Measurements from ENCODE around the gene CALD1.

CALD1 gene

GRCh38 chr7:134870156-134870555 is 90.7 kb downstream of the CALD1 start:
- DNase-seq, result no peak

GRCh38 chr7:134870781-134871180 is 91.3 kb downstream of the CALD1 start:
- no peak for DNase-seq

DNA sequence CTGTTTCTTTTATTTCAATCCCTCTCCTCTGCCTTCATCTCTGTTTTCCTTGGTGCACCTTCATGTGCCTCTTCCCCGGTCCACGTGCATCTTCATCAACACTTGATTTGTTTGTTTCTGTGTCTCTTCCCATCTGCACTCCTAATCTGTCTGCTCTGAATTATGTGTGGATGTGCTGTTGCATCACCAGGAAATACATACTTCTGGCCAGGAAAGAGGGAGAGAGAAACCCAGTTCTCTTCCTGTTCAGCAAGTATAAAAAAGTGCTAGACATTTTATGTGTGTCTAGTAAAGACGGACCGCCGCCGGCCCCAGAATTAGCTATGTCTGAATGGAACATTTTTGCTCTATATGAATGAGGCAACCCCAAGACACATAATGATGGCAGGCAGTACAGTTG is 93.8 kb downstream of the CALD1 start:
- DNase-seq, result no peak

- no peak for DNase-seq
Observed at GRCh38 chr7:134874407-134874806, 95.0 kb downstream of the CALD1 start.

DNA sequence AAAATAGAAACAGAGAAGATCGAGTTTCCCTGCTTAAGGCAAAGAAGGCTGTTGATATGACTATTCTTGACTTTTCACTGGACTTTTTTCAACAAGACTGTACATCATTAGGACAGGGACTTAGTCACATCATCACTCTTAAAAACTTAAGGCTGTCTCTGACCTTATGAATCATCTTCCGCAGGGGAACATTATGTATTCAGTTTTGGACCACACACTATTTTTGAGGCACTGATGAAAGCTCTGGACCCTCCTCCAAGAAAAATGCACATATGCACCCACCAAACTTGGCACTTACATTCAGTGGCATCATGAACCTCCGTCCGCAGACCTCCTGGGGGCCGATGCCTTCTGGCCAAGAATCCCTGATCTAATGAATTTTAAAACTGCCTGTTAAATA is 96.4 kb downstream of the CALD1 start:
- no peak for DNase-seq

DNA sequence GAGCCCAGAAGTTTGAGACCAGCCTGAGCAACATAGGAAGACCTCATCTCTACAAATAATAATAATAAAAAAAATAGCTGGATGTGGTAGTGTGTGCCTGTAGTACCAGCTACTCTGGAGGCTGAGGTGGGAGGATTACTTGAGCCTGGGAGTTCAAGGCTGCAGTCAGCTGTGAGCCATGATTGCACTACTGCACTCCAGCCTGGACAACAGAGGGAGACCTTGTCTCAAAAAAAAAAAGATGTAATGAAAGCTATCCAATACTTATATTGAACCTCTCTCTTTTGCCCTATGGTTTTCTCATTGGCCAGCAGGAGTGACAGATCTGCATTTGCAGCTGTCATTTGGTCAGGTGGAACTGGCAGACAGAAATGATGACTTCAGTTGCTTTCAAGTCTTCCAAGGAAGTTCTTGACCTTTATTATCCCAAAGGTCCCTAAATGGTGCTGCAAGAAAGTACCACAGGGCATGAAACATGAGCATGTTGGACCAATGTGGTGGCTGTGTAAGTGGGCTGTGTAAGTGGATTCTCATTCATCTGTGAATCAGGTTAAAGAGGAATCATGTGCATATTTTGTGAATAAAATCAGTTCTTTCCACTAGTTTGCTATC is 99.4 kb downstream of the CALD1 start:
- DNase-seq, result no peak

DNA sequence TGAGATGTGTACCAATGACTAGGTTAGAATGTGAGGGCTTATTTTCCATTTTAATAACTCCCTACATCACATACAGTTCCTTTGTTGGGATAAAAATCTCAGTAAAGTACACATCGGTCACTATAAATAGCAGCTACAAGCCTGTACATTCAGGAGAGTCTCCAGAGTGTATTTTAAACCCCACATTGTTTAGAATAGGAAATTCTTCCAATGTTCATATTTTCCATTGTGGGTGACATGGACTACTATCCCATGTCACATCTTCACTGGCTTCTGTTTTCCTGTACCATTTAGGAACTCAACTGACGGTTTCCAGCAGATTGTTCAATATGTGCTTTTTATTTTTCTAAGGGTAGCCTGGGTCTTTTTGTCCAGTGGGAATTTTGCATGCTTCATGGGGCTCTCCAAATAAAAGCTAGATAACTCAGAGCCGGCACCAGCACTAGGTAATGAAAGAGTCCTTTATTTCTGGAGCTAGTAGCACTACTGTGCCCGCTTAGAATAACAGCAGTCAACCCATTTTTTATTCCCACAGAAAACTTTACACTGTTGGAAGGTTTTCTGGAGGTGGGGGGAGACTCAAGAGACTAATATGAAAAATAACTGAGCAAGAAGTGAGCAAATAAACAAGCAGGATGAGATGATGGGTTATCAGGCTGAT is 100.5 kb downstream of the CALD1 start:
- no peak for DNase-seq

DNA sequence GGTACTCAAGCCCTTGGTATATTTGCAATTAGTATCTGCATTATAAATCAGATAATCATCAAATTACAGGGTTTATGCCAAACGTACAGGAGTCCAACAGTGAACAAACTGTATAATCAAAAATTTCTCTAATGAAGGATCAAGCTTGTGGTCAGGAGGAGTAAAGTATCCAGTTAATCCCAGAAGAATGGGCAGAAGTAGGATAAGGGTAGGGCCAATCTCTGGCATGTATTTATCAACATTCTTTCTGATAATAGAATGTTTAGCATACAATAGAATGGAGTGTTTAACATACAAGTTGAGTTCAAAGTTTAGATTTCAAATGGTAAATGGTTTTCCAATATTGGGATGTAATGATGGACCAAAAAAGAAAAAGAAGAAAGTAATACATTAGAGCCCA is 103.0 kb downstream of the CALD1 start:
- no peak for DNase-seq

- no peak for DNase-seq
Observed at GRCh38 chr7:134885967-134886352, 106.5 kb downstream of the CALD1 start.

- DNase-seq, result no peak
Observed at GRCh38 chr7:134886353-134887057, 107.1 kb downstream of the CALD1 start.

GRCh38 chr7:134887523-134887922 is 108.1 kb downstream of the CALD1 start:
- no peak for DNase-seq

- DNase-seq, result no peak
Observed at GRCh38 chr7:134888141-134888740, 108.8 kb downstream of the CALD1 start.

- no peak for DNase-seq
Observed at GRCh38 chr7:134890246-134891240, 111.1 kb downstream of the CALD1 start.

DNA sequence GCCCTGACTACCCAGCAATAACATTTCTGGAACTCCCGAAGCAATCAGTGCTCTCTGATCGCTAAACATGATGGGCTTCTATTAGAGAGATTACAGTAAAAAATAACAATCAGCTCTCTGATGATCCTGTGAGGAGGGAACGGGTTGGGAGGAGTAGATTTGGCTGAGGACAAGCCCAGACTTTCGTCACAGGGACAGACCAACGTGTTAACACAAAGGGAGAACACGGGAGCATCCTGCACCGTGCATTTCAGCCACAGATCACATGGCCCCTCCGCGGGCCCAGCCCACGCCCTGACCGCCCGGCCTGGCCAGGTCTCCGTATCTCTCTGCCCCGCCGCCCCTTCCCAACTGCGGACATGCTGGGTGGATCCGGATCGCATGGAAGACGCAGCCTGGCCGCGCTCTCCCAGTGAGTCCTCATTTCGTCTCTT is 111.8 kb downstream of the CALD1 start:
- DNase-seq, result no peak

- no peak for DNase-seq
Observed at GRCh38 chr7:134891696-134892678, 112.6 kb downstream of the CALD1 start.

GRCh38 chr7:134892963-134893362 is 113.5 kb downstream of the CALD1 start:
- no peak for DNase-seq

- DNase-seq, result no peak
Observed at GRCh38 chr7:134893920-134894319, 114.5 kb downstream of the CALD1 start.

- DNase-seq, result no peak
Observed at GRCh38 chr7:134894928-134895327, 115.5 kb downstream of the CALD1 start.

DNA sequence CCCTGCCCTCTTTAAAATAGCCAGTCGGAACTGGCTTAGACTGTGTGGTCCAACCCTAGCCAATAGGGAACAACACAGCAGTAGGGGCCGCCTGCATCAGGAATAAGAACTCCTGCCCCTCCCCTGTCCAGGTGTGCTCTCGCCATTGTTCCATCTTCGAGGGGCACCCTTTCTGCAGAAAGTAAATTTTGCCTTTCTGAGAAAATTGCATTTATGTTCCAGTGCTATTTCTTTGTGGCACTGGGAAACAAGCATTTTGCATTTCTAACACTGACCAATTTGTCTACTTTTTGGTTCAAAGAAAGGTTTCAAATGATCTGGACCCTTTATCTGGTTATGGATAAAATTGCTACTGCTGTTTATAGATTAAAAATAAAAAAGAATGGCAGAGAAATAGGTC is 116.6 kb downstream of the CALD1 start:
- DNase-seq, result no peak

DNA sequence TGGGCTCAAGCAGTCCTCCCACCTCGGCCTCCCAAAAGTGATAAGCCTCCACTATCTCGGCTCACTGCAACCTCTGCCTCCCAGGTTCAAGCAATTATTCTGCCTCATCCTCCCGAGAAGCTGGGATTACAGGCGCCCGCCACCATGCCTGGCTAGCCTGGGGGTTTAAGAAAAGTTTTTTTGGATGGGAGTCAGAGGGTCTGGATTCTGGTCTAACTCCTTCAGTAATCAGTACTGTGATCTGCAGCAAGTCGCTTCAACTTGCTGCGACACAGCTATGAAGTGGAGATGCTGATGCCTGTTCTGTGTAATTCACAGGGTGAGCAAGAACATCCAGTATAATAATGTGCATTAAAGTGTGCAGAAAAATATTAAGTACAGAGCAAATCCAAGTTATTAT is 118.5 kb downstream of the CALD1 start:
- no peak for DNase-seq

DNA sequence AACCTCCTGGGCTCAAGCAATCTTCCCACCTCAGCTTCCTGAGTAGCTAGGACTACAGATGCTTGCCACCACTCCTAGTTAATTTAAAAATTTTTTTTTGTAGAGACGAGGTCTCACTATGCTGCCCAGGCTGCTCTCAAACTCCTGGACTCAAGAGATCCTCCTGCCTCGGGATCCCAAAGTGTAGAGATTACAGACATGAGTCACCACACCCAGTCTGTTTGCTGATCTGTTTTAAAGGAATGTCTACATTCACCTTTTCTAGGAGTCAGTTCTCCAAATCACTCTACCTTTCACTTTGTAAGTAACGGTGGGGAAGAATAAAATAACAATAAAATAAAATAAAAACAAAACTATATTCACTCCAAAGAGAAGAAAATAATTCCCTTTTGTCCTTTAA is 120.3 kb downstream of the CALD1 start:
- DNase-seq, result no peak

Measured in activated T-cell treated with anti-CD3 and anti-CD28 coated beads, Interleukin-2, amount 50 U/mL, for 48 hours (primary cell).